K562 (cell line): ENCODE results near the gene HSD11B1L. TPM values are rescaled to one million over a fixed set of nuclear protein-coding genes. Genes with fewer than 3 reads are reported as not detected.

Source experiments
- ATAC-seq: fragments of 200-7000 bp; cut with Tn5 transposase; 3 replicates; pipeline ENCODE4 v1.9.1; 2020; ENCODE audit warnings: moderate library complexity
- BruUV-seq: library from RNA; stranded (reverse); fragments of 400-500 nt; replicated peaks from 2 replicates; lab custom pipeline; 2021; lab: Mats Ljungman, UMichigan
- CTCF ChIA-PET: fragments of 300-600 bp; formaldehyde crosslinking; extraction: SDS; loops from one replicate; lab custom pipeline; 2021; ENCODE audit warnings: low intra/inter-chr PET ratio; lab: Yijun Ruan, JAX
- POLR2A ChIA-PET: fragments of 300-600, 350-650 bp; sonication (Branson Sonifier 250); formaldehyde crosslinking; extraction: SDS; loops from one replicate; lab custom pipeline; 2021; ENCODE audit warnings: antibody characterized with exemption, inconsistent platforms; lab: Yijun Ruan, JAX
- DNase-seq, 4 experiments: peaks; one replicate each; pipeline versions ENCODE4 v3.0.0 to v3.0.0-alpha.2; 2011 to 2018; ENCODE audit warnings: low spot score in 3 of 4, mixed read lengths in 3 of 4; ENCODE audit errors: extremely low read depth in 1 of 4
- FAIRE-seq: peaks from 2 replicates; lab custom pipeline; 2011; peaks lifted over from hg19 to GRCh38; lab: Jason Lieb, UNC
- H2AFZ ChIP-seq: 2 replicates; pipeline ENCODE4 v1.6.0; 2011; ENCODE audit warnings: low read depth, low read length, control low read depth, inconsistent platforms
- H3K27ac ChIP-seq: fragments of 200-600 bp; 3 replicates; pipeline ENCODE4 v1.8.0; 2011; ENCODE audit warnings: low read depth, mild to moderate bottlenecking, control low read depth, inconsistent platforms, low read length, moderate library complexity, mixed read lengths; ENCODE audit errors: extremely low read depth
- H3K27me3 ChIP-seq, 2 experiments: fragments of 300-600 bp in 1 of 2; 2 replicates in 1 of 2; 3 replicates in 1 of 2; pipeline versions ENCODE4 v1.6.0 to v1.8.0; 2011; ENCODE audit warnings: inconsistent platforms in 2 of 2, low read length in 2 of 2, mild to moderate bottlenecking in 1 of 2, mixed read lengths in 1 of 2, moderate library complexity in 1 of 2; ENCODE audit not compliant: control insufficient read depth in 2 of 2, insufficient read depth in 2 of 2
- H3K36me3 ChIP-seq: fragments of 300-600 bp; 3 replicates; pipeline ENCODE4 v1.8.0; 2011; ENCODE audit warnings: mild to moderate bottlenecking, low read length, inconsistent platforms; ENCODE audit not compliant: control insufficient read depth, insufficient read depth
- H3K4me1 ChIP-seq, 2 experiments: fragments of 200-600 bp in 1 of 2; replicated peaks in 1 of 2; 2 replicates in 1 of 2; 3 replicates in 1 of 2; pipeline versions ENCODE4 v1.5.1 to v1.8.0; 2011; ENCODE audit warnings: inconsistent platforms in 2 of 2, low read length in 2 of 2, mild to moderate bottlenecking in 1 of 2, mixed read lengths in 1 of 2, moderate library complexity in 1 of 2; ENCODE audit not compliant: control insufficient read depth in 2 of 2, insufficient read depth in 2 of 2
- H3K4me2 ChIP-seq: 2 replicates; pipeline ENCODE4 v1.6.1; 2011; ENCODE audit warnings: low read length, control low read depth, inconsistent platforms, mixed read lengths; ENCODE audit not compliant: insufficient read depth
- H3K4me3 ChIP-seq: fragments of 200-600 bp; sonication (generic), shearing (Covaris generic); 2 replicates; pipeline ENCODE4 v1.5.1; 2016; ENCODE audit warnings: control low read depth, inconsistent platforms
- H3K79me2 ChIP-seq: fragments of 200-600 bp; 3 replicates; pipeline ENCODE4 v1.8.0; 2011; ENCODE audit warnings: low read length, inconsistent platforms; ENCODE audit not compliant: control insufficient read depth, insufficient read depth
- H3K9ac ChIP-seq, 2 experiments: 2 replicates each; pipeline versions ENCODE4 v1.6.0 to v1.6.1; 2011; ENCODE audit warnings: low read depth in 2 of 2, low read length in 2 of 2, control low read depth in 1 of 2, inconsistent platforms in 1 of 2, mild to moderate bottlenecking in 1 of 2, mixed read lengths in 1 of 2; ENCODE audit not compliant: insufficient read depth in 1 of 2
- H3K9me1 ChIP-seq: one replicate; pipeline ENCODE4 v1.6.0; 2011; ENCODE audit warnings: inconsistent platforms, mild to moderate bottlenecking, low read length, moderate library complexity; ENCODE audit not compliant: control insufficient read depth, insufficient read depth
- H3K9me3 ChIP-seq: replicated peaks from 2 replicates; pipeline ENCODE4 v1.5.1; 2011; ENCODE audit warnings: low read depth, low read length, inconsistent platforms; ENCODE audit not compliant: control insufficient read depth, insufficient read depth
- H4K20me1 ChIP-seq: replicated peaks from 2 replicates; pipeline ENCODE4 v1.6.1; 2011; ENCODE audit warnings: low read length, inconsistent platforms, mixed read lengths; ENCODE audit not compliant: control insufficient read depth, insufficient read depth
- EP400 ChIP-seq: fragments of 450-650 bp; IDR thresholded peaks from 2 replicates; pipeline ENCODE4 v1.6.1; 2017; ENCODE audit warnings: antibody characterized with exemption, mild to moderate bottlenecking, moderate library complexity
- ERF ChIP-seq: fragments of 450-650 bp; formaldehyde crosslinking; IDR thresholded peaks from 2 replicates; pipeline ENCODE4 v1.4.0; 2020; ENCODE audit warnings: mild to moderate bottlenecking, mixed read lengths
- ESRRA ChIP-seq: fragments of 450-650 bp; IDR thresholded peaks from 2 replicates; pipeline ENCODE4 v1.6.1; 2014; ENCODE audit warnings: low read depth, mild to moderate bottlenecking, moderate library complexity, borderline replicate concordance
- FOXK1 ChIP-seq: sonication (generic); formaldehyde crosslinking; IDR thresholded peaks from 2 replicates; pipeline ENCODE4 v1.8.0; 2022; ENCODE audit warnings: missing genetic modification reagents, mild to moderate bottlenecking, borderline replicate concordance
- HNRNPUL1 ChIP-seq: fragments of 200-400 bp; formaldehyde crosslinking; IDR thresholded peaks from 2 replicates; pipeline ENCODE4 v1.6.1; 2017; ENCODE audit warnings: low read length
- MXI1 ChIP-seq: IDR thresholded peaks from 2 replicates; pipeline ENCODE4 v1.6.1; 2011; ENCODE audit warnings: low read depth, mild to moderate bottlenecking, improper control_type of control experiment, low read length
- ZNF24 ChIP-seq: fragments of 450-650 bp; IDR thresholded peaks from 2 replicates; pipeline ENCODE4 v1.6.1; 2016
- WGBS: fragments of 100-300 bp; shearing (Covaris generic); methylation state at CpG from one replicate; pipeline ENCODE4 v1.1.6; 2016; ENCODE audit warnings: low coverage, mixed read lengths; ENCODE audit not compliant: insufficient coverage; ENCODE audit errors: missing lambda C conversion rate; 5-methylcytosine and 5-hydroxymethylcytosine counted together
- in situ Hi-C: fragments of 300-500 bp; cut with MboI; formaldehyde crosslinking; loops from 4 replicates; pipeline ENCODE4 v1.15.0; 2018; ENCODE audit warnings: inconsistent platforms, mixed read lengths
- intact Hi-C: fragments of 100-400 bp; cut with micrococcal nuclease; formaldehyde crosslinking; loops from 2 replicates; pipeline ENCODE4 v1.14.2; 2022
- polyA plus RNA-seq, 8 experiments: library from polyadenylated mRNA; depleted of rRNA in 4 of 8; stranded (reverse) in 5 of 8; unstranded in 3 of 8; fragments of >200 nt; fragmentation: Nextera tagmentation in 2 of 8; fragmentation: Illumina TruSeq in 1 of 8; extraction: Ambion mirVana in 2 of 8; extraction: Trizol in 1 of 8; gene quantifications; 2 replicates each; pipeline versions ENCODE4 v1.2.1 to v1.2.3, GENCODE V29; 2011 to 2014; ENCODE audit warnings: inconsistent platforms in 1 of 8, missing spikeins in 1 of 8
- total RNA-seq, 7 experiments: library from RNA; depleted of rRNA in 6 of 7; stranded (reverse); fragments of >200 nt in 6 of 7; fragmentation: Illumina TruSeq in 2 of 7; extraction: Trizol in 2 of 7; gene quantifications; 2 replicates each; pipeline versions ENCODE4 v1.2.1 to v1.2.3, GENCODE V29; 2011 to 2021; ENCODE audit warnings: low replicate concordance in 1 of 7
- TF ChIP-seq, protein P1 (sequence below): sonication (generic); formaldehyde crosslinking; IDR thresholded peaks from 2 replicates; pipeline ENCODE4 v1.9.0; 2022; ENCODE audit warnings: mild to moderate bottlenecking, missing genetic modification reagents
- TF ChIP-seq, protein P2 (sequence below), 2 experiments: fragments of 450-650 bp; formaldehyde crosslinking in 1 of 2; IDR thresholded peaks; 2 replicates each; pipeline versions ENCODE4 v1.4.0 to v1.6.1; 2014 to 2020; ENCODE audit warnings: mild to moderate bottlenecking in 2 of 2, borderline replicate concordance in 1 of 2, low read depth in 1 of 2
- TF ChIP-seq, protein P3 (sequence below): fragments of 250-450 bp; sonication (Bioruptor Pico); IDR thresholded peaks from 2 replicates; pipeline ENCODE4 v1.5.0; 2022; ENCODE audit warnings: mild to moderate bottlenecking

Gene HSD11B1L
- total and polyA plus RNA-seq, 9 of the 15 experiments (the other 6 are each of a cell fraction or from before 2014, with no cell fraction given) = 0.31 to 7.7 (median 2.3) TPM

DNA sequence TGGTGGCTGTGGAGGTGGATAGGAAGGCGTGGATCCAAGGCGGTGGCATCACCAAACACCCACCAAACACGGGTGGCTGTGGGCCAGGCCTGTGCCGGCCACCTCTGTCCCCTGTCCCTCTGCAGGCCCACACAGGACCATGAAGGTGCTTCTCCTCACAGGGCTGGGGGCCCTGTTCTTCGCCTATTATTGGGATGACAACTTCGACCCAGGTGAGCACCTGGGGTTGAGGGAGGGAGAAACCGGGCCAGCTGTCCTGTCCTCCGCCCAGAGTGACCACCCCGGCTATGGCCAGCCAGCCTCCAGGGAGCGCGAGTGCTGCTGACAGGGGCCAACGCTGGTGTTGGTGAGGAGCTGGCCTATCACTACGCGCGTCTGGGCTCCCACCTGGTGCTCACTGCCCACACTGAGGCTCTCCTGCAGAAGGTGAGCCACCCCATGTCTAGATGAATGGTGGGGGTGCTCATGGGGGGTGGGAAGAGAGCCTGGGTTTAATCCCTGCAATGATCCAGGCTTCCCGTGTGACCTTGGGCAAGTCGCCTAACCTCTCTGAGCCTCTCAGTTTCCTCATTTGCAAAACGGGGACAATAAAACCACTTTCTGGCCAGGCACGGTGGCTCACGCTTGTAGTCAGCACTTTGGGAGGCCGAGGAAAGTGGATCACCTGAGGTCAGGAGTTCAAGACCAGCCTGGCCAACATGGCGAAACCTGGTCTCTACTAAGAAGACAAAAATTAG, 4.0 kb downstream of the HSD11B1L start:
- intact Hi-C loops (loop anchor here (10.0 kb wide), 1 partner anchor 60 kb away; the partner anchor contains the start of genes SAFB and SAFB2), in situ Hi-C loops (no loop called here)
- POLR2A ChIA-PET = interaction anchor here (0.7 kb wide), 1 partner anchor 64 kb away, joined by 3 read pairs; no protein-coding TSS in a partner anchor
- ATAC-seq (no peak), FAIRE-seq (no peak), DNase-seq (no peak)
- no peak overlapping the region for H3K4me3 ChIP-seq
- H3K4me1 ChIP-seq = peaks cover 20 to 58% of the 10 kb centered on the region in 2 experiments
- no peak overlapping the region for H3K27ac ChIP-seq
- WGBS = 73% methylated on average over 20 of the region's 22 CpGs
- H3K79me2 ChIP-seq = peaks cover 4% of the 10 kb centered on the region
- no peaks in the 10 kb centered on the region for H3K9me3 ChIP-seq
- H3K4me2 ChIP-seq = no peak overlapping the region
- H4K20me1 ChIP-seq = 0 out of 2 replicates have a peak, but pooled peaks cover 6% of the 10 kb centered on the region
- H2AFZ ChIP-seq = no peak overlapping the region
- no peaks in the 10 kb centered on the region for H3K27me3 ChIP-seq
- BruUV-seq = no TSS peak
- CTCF ChIA-PET = no interaction called here
- H3K9ac ChIP-seq = no peak overlapping the region
- H3K9me1 ChIP-seq = no peaks in the 10 kb centered on the region
- no peaks in the 10 kb centered on the region for H3K36me3 ChIP-seq
- TF ChIP-seq MXI1 = no peak
- TF ChIP-seq HNRNPUL1 = no peak
- TF ChIP-seq, protein P1, sequence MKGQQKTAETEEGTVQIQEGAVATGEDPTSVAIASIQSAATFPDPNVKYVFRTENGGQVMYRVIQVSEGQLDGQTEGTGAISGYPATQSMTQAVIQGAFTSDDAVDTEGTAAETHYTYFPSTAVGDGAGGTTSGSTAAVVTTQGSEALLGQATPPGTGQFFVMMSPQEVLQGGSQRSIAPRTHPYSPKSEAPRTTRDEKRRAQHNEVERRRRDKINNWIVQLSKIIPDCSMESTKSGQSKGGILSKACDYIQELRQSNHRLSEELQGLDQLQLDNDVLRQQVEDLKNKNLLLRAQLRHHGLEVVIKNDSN (CRISPR knock-in tag) = no peak; the same call in 1 of the 2 replicates
- TF ChIP-seq, protein P2, sequence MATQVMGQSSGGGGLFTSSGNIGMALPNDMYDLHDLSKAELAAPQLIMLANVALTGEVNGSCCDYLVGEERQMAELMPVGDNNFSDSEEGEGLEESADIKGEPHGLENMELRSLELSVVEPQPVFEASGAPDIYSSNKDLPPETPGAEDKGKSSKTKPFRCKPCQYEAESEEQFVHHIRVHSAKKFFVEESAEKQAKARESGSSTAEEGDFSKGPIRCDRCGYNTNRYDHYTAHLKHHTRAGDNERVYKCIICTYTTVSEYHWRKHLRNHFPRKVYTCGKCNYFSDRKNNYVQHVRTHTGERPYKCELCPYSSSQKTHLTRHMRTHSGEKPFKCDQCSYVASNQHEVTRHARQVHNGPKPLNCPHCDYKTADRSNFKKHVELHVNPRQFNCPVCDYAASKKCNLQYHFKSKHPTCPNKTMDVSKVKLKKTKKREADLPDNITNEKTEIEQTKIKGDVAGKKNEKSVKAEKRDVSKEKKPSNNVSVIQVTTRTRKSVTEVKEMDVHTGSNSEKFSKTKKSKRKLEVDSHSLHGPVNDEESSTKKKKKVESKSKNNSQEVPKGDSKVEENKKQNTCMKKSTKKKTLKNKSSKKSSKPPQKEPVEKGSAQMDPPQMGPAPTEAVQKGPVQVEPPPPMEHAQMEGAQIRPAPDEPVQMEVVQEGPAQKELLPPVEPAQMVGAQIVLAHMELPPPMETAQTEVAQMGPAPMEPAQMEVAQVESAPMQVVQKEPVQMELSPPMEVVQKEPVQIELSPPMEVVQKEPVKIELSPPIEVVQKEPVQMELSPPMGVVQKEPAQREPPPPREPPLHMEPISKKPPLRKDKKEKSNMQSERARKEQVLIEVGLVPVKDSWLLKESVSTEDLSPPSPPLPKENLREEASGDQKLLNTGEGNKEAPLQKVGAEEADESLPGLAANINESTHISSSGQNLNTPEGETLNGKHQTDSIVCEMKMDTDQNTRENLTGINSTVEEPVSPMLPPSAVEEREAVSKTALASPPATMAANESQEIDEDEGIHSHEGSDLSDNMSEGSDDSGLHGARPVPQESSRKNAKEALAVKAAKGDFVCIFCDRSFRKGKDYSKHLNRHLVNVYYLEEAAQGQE (IDR thresholded peaks at IDR 0.05; ENCODE audit: borderline replicate concordance) = no peak
- TF ChIP-seq, protein P2 (CRISPR knock-in tag; IDR thresholded peaks at IDR 0.05; ENCODE audit: low read depth) = no peak
- no peak for TF ChIP-seq EP400
- no peak for TF ChIP-seq ERF (CRISPR knock-in tag)
- TF ChIP-seq ZNF24 = no peak
- TF ChIP-seq ESRRA = no peak
- TF ChIP-seq, protein P3, sequence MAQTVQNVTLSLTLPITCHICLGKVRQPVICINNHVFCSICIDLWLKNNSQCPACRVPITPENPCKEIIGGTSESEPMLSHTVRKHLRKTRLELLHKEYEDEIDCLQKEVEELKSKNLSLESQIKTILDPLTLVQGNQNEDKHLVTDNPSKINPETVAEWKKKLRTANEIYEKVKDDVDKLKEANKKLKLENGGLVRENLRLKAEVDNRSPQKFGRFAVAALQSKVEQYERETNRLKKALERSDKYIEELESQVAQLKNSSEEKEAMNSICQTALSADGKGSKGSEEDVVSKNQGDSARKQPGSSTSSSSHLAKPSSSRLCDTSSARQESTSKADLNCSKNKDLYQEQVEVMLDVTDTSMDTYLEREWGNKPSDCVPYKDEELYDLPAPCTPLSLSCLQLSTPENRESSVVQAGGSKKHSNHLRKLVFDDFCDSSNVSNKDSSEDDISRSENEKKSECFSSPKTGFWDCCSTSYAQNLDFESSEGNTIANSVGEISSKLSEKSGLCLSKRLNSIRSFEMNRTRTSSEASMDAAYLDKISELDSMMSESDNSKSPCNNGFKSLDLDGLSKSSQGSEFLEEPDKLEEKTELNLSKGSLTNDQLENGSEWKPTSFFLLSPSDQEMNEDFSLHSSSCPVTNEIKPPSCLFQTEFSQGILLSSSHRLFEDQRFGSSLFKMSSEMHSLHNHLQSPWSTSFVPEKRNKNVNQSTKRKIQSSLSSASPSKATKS (CRISPR knock-in tag) = no peak
- TF ChIP-seq FOXK1 (CRISPR knock-in tag) = no peak
